HG02870 (cell line): ENCODE measurements around the gene AQP3.
"Not testable (repeated sequence)": the region's sequence is repeated elsewhere in the genome, so short reads cannot be mapped to it uniquely, and the experiment has no call there.

Source experiments
- ATAC-seq: cut with Tn5 transposase; IDR thresholded peaks from one replicate; pipeline ENCODE4 v1.9.1; 2021; ENCODE audit warnings: mild to moderate bottlenecking, moderate library complexity; ENCODE audit not compliant: unreplicated experiment

Gene AQP3

GRCh38 chr9:33419708-33420303 lies 27.6 kb downstream of the AQP3 start:
- ATAC-seq: no peak

- no peak for ATAC-seq
Measured at GRCh38 chr9:33418090-33418489, 29.3 kb downstream of the AQP3 start.

GRCh38 chr9:33416996-33417395 lies 30.4 kb downstream of the AQP3 start:
- ATAC-seq: no peak

- peak; percentile 69 for ATAC-seq
Measured at GRCh38 chr9:33415501-33416038, 31.8 kb downstream of the AQP3 start.

GRCh38 chr9:33414889-33415500 lies 32.4 kb downstream of the AQP3 start:
- no peak for ATAC-seq

- no peak for ATAC-seq
Measured at GRCh38 chr9:33414268-33414667, 33.1 kb downstream of the AQP3 start.

- ATAC-seq: no peak
Measured at GRCh38 chr9:33408087-33408486, 39.3 kb downstream of the AQP3 start.

GRCh38 chr9:33407061-33407460 lies 40.3 kb downstream of the AQP3 start:
- no peak for ATAC-seq

- ATAC-seq: no peak
Measured at GRCh38 chr9:33404788-33405362, 42.5 kb downstream of the AQP3 start.

GRCh38 chr9:33403941-33404787 lies 43.2 kb downstream of the AQP3 start:
- ATAC-seq: no peak

- ATAC-seq: not testable (repeated sequence)
Measured at GRCh38 chr9:33402371-33402770, 45.0 kb downstream of the AQP3 start, which contains the start of gene AQP7. AQP7 (minus strand) TSS chr9:33402568; CDS start chr9:33401262, 1,306 bp downstream.

GRCh38 chr9:33401809-33402208 lies 45.6 kb downstream of the AQP3 start:
- ATAC-seq: not testable (repeated sequence)

GRCh38 chr9:33399047-33399446 lies 48.3 kb downstream of the AQP3 start:
- ATAC-seq: not testable (repeated sequence)

GRCh38 chr9:33397801-33398200 lies 49.6 kb downstream of the AQP3 start:
- not testable (repeated sequence) for ATAC-seq

GRCh38 chr9:33395159-33395879 lies 52.1 kb downstream of the AQP3 start:
- ATAC-seq: not testable (repeated sequence)

- ATAC-seq: not testable (repeated sequence)
Measured at GRCh38 chr9:33393986-33394385, 53.4 kb downstream of the AQP3 start.

- no peak for ATAC-seq
Measured at GRCh38 chr9:33393581-33393980, 53.8 kb downstream of the AQP3 start.

GRCh38 chr9:33392591-33393021 lies 54.8 kb downstream of the AQP3 start:
- not testable (repeated sequence) for ATAC-seq
